SK-N-MC (cell line): Measurements from ENCODE around the gene HTR3B.
"Not testable (repeated sequence)": the region's sequence is repeated elsewhere in the genome, so short reads cannot be mapped to it uniquely, and the experiment has no call there.

Experiments
- DNase-seq: peaks from one replicate; pipeline ENCODE4 v3.0.0-alpha.2; 2011; ENCODE audit warnings: low read depth, low spot score
- H3K27ac ChIP-seq: fragments of 200-600 bp; sonication (generic); 2 replicates; pipeline ENCODE4 v1.5.1; 2016; ENCODE audit warnings: mixed run types
- H3K36me3 ChIP-seq: fragments of 200-600 bp; sonication (generic); 2 replicates; pipeline ENCODE4 v1.6.1; 2017; ENCODE audit warnings: antibody characterized with exemption, low read length, mixed read lengths; ENCODE audit not compliant: insufficient read depth
- H3K4me3 ChIP-seq: fragments of 200-600 bp; sonication (generic); 2 replicates; pipeline ENCODE4 v1.5.1; 2016
- H3K9ac ChIP-seq: fragments of 200-600 bp; sonication (generic); 2 replicates; pipeline ENCODE4 v1.8.0; 2017; ENCODE audit warnings: mixed run types, mixed read lengths; ENCODE audit not compliant: insufficient read length
- H3K9me3 ChIP-seq: fragments of 200-600 bp; sonication (generic); 2 replicates; pipeline ENCODE4 v1.6.1; 2017; ENCODE audit warnings: low read depth, mild to moderate bottlenecking, antibody characterized with exemption, low read length, moderate library complexity, mixed read lengths
- EZH2 ChIP-seq: fragments of 200-600 bp; sonication (generic); IDR thresholded peaks from one replicate; pipeline ENCODE4 v1.6.1; 2017; ENCODE audit warnings: antibody characterized with exemption
- FOXP2 ChIP-seq: optimal IDR thresholded peaks from 2 replicates; pipeline ENCODE3; 2011; ENCODE audit warnings: mild to moderate bottlenecking, moderate library complexity; ENCODE audit not compliant: insufficient read depth; ENCODE audit errors: extremely low read length, control extremely low read depth
- POLR2AphosphoS5 ChIP-seq: IDR thresholded peaks from 2 replicates; pipeline ENCODE4 v1.6.1; 2012; ENCODE audit warnings: mild to moderate bottlenecking, low read depth, low read length, borderline replicate concordance

HTR3B gene

GRCh38 chr11:113923572-113923971, 19.0 kb downstream of the HTR3B start:
- H3K9me3 ChIP-seq = no peaks in the 10 kb centered on the region
- H3K4me3 ChIP-seq = no peak overlapping the region
- TF ChIP-seq POLR2AphosphoS5 = no peak
- TF ChIP-seq FOXP2 = no peak
- TF ChIP-seq EZH2 = no peak
- DNase-seq = no peak
- H3K36me3 ChIP-seq = no peaks in the 10 kb centered on the region
- H3K27ac ChIP-seq = no peak overlapping the region
- no peak overlapping the region for H3K9ac ChIP-seq

- no peaks in the 10 kb centered on the region for H3K9me3 ChIP-seq
- no peak for DNase-seq
- no peaks in the 10 kb centered on the region for H3K36me3 ChIP-seq
- H3K9ac ChIP-seq = no peak overlapping the region
- no peak overlapping the region for H3K4me3 ChIP-seq
- no peak overlapping the region for H3K27ac ChIP-seq
- TF ChIP-seq POLR2AphosphoS5 (no peak), FOXP2 (no peak)
Observed at GRCh38 chr11:113926273-113927197, 21.9 kb downstream of the HTR3B start.

- Histone ChIP-seq H3K4me3 (no peak overlapping the region), H3K9ac (no peak overlapping the region), H3K36me3 (no peaks in the 10 kb centered on the region), H3K9me3 (no peaks in the 10 kb centered on the region), H3K27ac (no peak overlapping the region)
- no peak for DNase-seq
- TF ChIP-seq FOXP2 = no peak
- TF ChIP-seq POLR2AphosphoS5 = no peak
- no peak for TF ChIP-seq EZH2
Observed at GRCh38 chr11:113928311-113928710, 23.7 kb downstream of the HTR3B start.

GRCh38 chr11:113932788-113933187, 28.2 kb downstream of the HTR3B start:
- no peak for TF ChIP-seq EZH2
- no peak for TF ChIP-seq POLR2AphosphoS5
- Histone ChIP-seq H3K4me3 (no peak overlapping the region), H3K9ac (no peak overlapping the region), H3K36me3 (no peaks in the 10 kb centered on the region), H3K27ac (no peak overlapping the region), H3K9me3 (no peaks in the 10 kb centered on the region)
- no peak for DNase-seq

GRCh38 chr11:113934193-113934592, 29.6 kb downstream of the HTR3B start:
- H3K9me3 ChIP-seq, DNase-seq, H3K36me3 ChIP-seq, H3K27ac ChIP-seq, H3K4me3 ChIP-seq, H3K9ac ChIP-seq: not testable (repeated sequence)

- Histone ChIP-seq H3K27ac (no peak overlapping the region), H3K36me3 (no peaks in the 10 kb centered on the region)
- no peak for DNase-seq
Observed at GRCh38 chr11:113934761-113935160, 30.2 kb downstream of the HTR3B start.

GRCh38 chr11:113935858-113936257, 31.3 kb downstream of the HTR3B start:
- TF ChIP-seq POLR2AphosphoS5 = no peak
- no peak for TF ChIP-seq FOXP2
- no peak for TF ChIP-seq EZH2
- Histone ChIP-seq H3K27ac (no peak overlapping the region), H3K9me3 (no peaks in the 10 kb centered on the region), H3K4me3 (no peak overlapping the region), H3K36me3 (no peaks in the 10 kb centered on the region), H3K9ac (no peak overlapping the region)
- no peak for DNase-seq

More at GRCh38 chr11:113934761-113935160, 30.2 kb downstream of the HTR3B start:
- TF ChIP-seq EZH2 (no peak), POLR2AphosphoS5 (no peak), FOXP2 (no peak)
- no peak overlapping the region for H3K9ac ChIP-seq
- no peaks in the 10 kb centered on the region for H3K9me3 ChIP-seq
- no peak overlapping the region for H3K4me3 ChIP-seq

GRCh38 chr11:113937918-113938317, 33.3 kb downstream of the HTR3B start:
- Histone ChIP-seq H3K9me3 (no peaks in the 10 kb centered on the region), H3K9ac (no peak overlapping the region), H3K27ac (no peak overlapping the region), H3K4me3 (no peak overlapping the region), H3K36me3 (no peaks in the 10 kb centered on the region)
- no peak for TF ChIP-seq POLR2AphosphoS5
- no peak for TF ChIP-seq FOXP2
- TF ChIP-seq EZH2 = no peak
- no peak for DNase-seq

GRCh38 chr11:113942256-113942655, 37.7 kb downstream of the HTR3B start:
- Histone ChIP-seq H3K9ac (no peak overlapping the region), H3K9me3 (no peaks in the 10 kb centered on the region), H3K36me3 (no peaks in the 10 kb centered on the region), H3K4me3 (no peak overlapping the region), H3K27ac (no peak overlapping the region)
- TF ChIP-seq POLR2AphosphoS5 (no peak), EZH2 (no peak), FOXP2 (no peak)
- no peak for DNase-seq

GRCh38 chr11:113946162-113946561, 41.6 kb downstream of the HTR3B start:
- H3K27ac ChIP-seq, H3K36me3 ChIP-seq, H3K4me3 ChIP-seq: not testable (repeated sequence)

More at GRCh38 chr11:113946162-113946561, 41.6 kb downstream of the HTR3B start:
- DNase-seq, H3K9ac ChIP-seq, H3K9me3 ChIP-seq: not testable (repeated sequence)
